ENCODE data around the gene TMEM269.

TMEM269 gene

GRCh38 chr1:42825036-42825851 is 40.5 kb downstream of the TMEM269 start:
- no peak for DNase-seq

- DNase-seq, result no peak
These were observed 45.8 kb downstream of the TMEM269 start for GRCh38 chr1:42830631-42831030.

GRCh38 chr1:42831273-42831672 is 46.5 kb downstream of the TMEM269 start:
- no peak for DNase-seq

DNA sequence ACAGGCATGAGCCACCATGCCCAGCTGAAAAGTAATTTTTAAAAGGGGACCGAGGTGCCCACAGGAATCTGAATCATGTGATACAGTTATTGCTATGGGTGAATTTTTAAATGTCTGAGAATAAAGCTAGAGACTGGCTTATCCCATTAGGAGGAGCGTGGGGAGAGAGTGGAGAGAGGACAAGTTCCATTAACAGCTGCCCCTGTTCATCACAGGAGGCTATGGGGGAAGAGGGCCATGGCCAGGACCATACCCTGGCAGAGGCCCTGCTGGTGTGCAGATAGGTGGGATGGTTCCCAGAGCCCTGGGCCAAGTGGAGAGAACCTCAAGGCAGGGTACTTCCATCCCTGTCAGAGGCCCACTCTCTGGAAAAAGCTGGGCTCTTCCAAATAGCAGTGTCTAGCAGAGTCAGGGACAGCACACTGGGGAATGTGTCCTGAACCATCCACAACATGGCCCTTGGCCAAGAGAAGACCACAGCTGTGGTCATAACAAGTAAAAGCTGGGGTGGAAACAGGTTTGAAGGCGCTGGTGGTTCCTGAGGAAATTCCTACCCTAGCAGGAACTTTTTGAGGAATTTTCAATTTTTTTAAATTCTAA is 48.0 kb downstream of the TMEM269 start:
- DNase-seq, result no peak

DNA sequence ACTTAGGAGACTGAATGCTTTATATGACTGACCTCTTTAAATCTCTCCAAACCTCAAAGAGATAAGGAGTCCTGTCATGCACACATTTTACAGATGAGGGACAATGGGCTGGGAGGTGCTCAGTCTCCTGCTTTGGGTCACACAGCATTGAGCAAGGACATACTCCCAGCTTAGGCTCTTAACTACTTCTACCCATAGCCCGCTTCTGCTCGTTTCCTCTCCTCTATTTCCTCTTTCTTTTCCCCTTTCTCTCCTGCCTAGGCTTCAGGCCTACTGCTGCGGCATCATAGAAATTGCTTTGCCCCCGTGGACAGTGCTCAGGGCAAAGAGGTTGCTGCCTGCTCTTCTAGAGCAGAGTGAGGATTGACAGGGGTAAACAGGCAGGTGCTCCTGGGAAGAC is 49.2 kb downstream of the TMEM269 start:
- DNase-seq, result no peak

DNA sequence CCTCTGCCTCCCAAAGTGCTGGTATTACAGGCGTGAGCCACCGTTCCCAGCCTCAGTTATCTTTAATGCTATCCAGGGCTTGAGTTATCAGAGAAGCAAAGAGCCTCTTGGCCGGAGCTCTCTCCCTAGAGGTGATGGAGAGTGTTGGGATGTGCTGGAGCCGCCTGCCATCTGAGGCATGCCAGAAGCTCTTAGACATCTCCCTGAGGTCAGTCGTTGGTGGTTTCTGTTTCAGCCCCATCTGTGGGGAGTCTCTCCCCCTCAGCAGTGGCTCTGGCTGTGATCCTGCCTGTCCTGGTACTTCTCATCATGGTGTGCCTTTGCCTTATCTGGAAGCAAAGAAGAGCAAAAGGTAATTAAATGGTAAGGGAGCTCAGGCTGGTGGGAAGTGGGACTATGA is 50.0 kb downstream of the TMEM269 start:
- DNase-seq, result no peak

DNA sequence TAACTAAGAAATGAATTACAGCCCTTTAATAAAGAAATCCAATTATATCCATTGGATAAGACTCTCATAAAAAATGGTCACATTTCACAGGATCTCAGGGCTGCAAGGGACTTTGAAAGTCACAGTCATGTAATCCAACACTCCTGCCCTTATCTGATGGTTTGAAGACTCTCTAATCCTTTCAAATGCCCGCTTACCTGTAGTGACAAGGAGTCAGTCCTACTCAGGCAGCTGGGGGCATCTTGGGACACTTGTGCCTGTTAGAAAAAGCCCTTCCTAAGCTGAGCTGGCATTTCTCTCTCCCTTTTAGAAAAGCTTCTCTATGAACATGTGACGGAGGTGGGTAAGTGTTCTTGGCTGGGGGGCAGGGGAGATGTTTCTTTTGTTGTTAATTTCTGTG is 50.6 kb downstream of the TMEM269 start:
- no peak for DNase-seq

DNA sequence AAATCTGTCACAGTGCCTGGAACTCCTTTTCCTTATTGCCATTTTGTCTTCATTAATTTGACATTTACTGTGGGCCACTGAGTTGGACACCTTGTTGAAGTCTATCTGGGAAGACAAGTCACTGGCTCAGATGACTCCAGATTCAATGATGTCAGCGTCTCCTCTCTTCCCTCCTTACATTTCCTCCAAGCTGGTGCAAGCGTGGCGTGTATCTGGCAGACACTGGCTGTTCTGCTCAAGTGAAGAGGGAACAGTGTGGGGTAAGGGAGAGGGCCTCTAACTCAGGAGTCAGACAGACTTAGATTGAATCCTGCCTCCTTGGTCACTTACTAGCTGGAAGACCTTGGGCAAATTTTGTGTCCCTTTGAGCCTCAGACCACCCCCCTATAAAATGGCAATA is 52.9 kb downstream of the TMEM269 start:
- no peak for DNase-seq

- DNase-seq, result no peak
These were observed 53.8 kb downstream of the TMEM269 start for GRCh38 chr1:42838482-42839190.

- no peak for DNase-seq
These were observed 56.2 kb downstream of the TMEM269 start for GRCh38 chr1:42841010-42841409.

GRCh38 chr1:42841440-42842147 is 56.8 kb downstream of the TMEM269 start:
- DNase-seq, result no peak

DNA sequence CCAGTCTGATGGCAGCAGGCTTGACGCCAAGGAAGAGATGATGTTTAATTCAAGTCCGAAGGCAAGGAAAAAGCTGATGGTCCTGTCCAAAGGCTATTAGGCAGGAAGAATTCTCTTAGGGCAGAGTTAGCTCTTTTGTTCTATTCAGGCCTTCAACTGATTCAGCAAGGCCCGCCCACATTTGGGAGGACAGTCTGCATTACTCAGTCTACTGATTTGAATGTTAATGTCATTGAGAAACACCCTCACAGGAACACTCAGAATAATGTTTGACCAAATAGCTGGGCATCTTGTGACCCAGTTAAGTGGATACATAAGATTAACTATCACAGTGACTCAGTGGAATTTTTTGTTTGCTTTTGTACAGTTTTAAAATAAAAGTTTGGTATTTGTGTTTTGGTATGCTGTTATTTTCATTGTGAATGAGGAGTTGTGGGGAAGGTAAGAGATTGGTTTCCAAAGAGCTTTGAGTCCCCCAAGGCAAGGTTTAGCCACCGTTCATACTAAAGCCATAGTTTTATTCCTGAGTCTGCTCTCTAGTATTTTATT is 59.9 kb downstream of the TMEM269 start:
- peak; percentile 34 for DNase-seq

DNA sequence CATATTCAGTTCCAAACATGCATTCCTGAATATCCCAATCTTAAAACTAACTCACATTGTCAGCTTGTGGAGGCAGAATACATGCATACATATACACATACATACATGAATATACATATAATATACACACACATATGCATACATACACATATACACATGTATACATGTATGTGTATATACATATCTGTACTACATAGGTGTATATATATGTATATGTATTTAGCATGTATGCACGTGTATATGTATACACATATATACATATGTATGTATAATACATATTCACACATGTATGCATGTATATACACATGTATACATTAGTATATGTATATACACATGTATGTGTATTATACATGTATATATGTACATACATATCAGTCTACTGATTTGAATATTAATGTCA is 60.4 kb downstream of the TMEM269 start:
- no peak for DNase-seq

- DNase-seq, result no peak
These were observed 61.1 kb downstream of the TMEM269 start for GRCh38 chr1:42845866-42846256.

DNA sequence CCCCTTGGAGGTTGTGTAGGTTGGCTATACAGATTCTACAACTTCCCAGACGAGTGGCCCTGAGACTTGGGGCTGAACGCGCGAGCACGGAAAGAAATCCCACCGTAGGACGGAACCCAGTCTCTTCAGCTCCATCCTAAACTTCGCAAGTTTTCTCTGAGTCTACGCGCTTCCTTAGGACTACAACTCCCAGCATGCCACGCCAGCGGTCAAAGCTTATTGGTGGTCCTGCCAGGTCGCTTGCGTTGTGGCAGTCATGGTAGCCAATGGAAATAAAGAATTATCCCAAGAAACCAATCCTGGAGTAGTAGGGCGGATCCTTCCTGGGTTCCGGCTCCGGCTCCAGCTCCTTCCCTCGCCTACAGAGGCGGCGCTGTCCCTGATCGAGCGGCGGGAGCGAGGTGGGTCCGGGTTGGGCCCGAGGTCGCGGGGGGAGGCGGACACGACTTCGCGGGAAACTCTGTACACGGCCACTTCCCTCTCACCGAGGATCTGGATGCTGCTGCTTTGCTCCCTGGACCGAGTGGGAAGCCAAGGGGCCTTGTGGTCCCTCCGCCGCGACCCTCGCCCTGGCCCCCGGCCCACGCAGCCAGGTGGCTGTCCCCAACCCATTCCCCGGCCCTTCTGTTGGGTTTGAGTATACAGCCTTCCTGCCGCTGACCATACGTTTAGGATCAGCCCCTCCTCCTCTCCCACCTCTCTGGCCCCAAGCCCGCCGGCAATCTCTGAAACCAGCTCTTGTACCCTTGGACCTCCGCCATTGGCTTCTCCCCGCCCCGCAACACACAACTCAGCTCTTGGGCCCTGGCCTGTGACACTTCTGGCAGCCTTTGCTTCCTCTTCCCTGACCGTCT is 61.7 kb downstream of the TMEM269 start, which contains the start of gene ZNF691:
TSS of gene ZNF691 (plus strand) at position 357 of the 854 bp plus-strand sequence. CDS start 3,046 bp downstream, outside the sequence.
- peak; percentile 93 for DNase-seq

- no peak for DNase-seq
These were observed 62.4 kb downstream of the TMEM269 start for GRCh38 chr1:42847111-42847595.

- DNase-seq, result peak; percentile 31
These were observed 63.1 kb downstream of the TMEM269 start for GRCh38 chr1:42847721-42848460.

- DNase-seq, result no peak
These were observed 64.2 kb downstream of the TMEM269 start for GRCh38 chr1:42848823-42849537.

- no peak for DNase-seq
These were observed 65.2 kb downstream of the TMEM269 start for GRCh38 chr1:42849944-42850343.

Measured in stimulated activated CD4-positive, alpha-beta T cell treated with anti-CD3 and anti-CD28 coated beads, Interleukin-15, amount 100 ng/mL, for 24 hours (primary cell).